SHP77 treated with DMSO at 0.1 percent for 48 hours (cell line): Measurements from ENCODE around the gene HES5.
"Not testable (repeated sequence)": the region's sequence is repeated elsewhere in the genome, so short reads cannot be mapped to it uniquely, and the experiment has no call there.

ENCODE experiments used
- DNase-seq: peaks from one replicate; lab custom pipeline; 2025; lab: John Stamatoyannopoulos, UW

Gene HES5

DNA sequence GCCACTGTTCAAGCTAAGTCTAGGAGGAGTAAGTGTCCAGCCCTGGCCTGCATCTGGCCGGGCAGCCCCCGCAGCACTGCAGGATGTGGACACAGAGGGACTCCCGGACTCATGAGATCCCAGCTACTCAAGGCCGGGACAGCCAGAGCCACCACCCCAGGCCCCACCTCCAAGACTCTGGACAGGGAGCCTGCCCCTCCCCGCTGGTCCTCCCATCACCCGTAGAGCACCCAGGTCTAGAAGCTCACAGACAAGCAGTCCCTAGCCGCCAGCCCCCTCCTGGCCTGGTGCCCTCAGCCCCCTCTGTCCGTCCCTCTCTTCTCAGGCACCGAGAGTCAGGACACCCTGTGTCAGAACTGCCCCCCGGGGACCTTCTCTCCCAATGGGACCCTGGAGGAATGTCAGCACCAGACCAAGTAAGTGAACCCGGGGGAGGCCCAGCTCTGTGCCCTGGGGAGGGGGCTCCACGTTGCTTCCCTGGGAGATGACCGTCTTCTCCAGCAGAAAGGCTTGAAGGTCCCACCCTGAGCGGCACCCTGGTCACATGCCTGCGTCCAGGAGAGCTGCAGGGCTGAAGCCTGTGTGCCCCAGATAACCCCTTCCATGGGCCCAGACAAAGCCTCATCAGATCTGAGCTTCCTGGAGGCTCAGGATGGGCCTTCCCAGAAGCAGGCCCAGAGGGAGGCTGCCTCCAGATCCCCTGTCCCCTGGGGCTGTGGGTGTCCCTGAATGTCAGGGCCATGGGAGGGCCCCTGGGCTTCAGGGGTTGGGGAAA is 30.4 kb upstream of the HES5 start:
- DNase-seq = no peak

DNA sequence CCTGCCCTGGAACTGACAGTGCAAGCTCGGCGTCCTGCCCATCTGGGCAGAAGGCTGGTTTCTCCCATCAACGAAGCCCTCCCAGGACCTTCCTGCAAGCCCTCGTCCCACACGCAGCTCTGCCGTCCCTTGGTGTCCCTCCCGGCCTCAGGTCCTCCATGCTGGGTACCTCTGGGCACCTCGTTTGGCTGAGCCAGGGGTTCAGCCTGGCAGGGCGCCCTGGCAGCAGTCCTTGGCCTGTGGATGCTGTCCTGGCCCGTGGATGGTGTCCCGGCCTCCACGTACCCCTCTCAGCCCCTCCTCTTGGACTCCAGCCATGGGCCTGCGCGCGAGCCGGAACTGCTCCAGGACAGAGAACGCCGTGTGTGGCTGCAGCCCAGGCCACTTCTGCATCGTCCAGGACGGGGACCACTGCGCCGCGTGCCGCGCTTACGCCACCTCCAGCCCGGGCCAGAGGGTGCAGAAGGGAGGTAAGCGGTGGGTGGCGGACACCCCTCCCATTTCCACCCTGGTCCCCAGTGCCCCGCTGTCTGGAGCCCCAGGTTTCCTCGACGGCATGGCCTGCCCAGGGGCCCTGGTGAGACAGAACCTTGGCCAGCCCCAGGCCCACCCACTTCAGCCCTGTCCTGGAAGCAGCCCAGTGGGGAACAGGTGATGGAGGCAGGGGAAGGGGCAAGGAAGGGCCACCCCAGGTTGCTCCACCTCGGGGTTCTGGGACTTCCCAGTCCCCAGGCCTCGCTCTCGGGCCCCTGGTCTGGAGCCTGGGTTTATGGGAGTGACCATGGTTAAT is 29.6 kb upstream of the HES5 start:
- no peak for DNase-seq

DNA sequence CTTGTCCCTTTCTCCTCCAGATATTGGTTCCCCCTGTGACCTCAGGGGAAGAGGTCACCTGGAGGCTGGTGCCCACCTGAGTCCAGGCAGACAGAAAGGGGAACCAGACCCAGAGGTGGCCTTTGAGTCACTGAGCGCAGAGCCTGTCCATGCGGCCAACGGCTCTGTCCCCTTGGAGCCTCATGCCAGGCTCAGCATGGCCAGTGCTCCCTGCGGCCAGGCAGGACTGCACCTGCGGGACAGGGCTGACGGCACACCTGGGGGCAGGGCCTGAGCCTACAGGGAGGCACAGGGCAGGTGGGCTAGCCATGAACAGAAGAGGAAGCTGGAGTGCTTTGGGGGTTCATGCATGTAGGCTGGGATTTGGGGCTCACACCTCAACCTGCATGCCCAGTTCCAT is 28.8 kb upstream of the HES5 start:
- DNase-seq = no peak

DNA sequence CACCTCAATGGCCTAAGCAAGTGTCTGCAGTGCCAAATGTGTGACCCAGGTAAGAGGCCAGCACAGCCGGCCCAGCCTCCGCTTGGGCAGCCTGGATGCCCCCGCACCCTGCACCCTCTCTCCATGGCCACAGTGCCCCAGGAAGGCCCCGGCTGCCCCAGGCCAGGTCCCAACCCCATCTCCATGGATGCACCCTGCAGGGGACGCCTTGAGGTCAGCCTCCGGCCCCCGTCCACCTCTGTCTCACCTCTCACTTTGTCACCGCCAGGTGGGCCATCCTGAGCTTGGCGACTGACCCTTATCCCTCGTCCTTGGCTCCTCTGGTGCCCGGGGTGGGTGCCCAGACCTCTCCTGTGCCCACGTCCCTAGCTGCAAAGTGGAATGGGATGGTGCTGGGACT is 28.4 kb upstream of the HES5 start:
- DNase-seq = no peak

DNA sequence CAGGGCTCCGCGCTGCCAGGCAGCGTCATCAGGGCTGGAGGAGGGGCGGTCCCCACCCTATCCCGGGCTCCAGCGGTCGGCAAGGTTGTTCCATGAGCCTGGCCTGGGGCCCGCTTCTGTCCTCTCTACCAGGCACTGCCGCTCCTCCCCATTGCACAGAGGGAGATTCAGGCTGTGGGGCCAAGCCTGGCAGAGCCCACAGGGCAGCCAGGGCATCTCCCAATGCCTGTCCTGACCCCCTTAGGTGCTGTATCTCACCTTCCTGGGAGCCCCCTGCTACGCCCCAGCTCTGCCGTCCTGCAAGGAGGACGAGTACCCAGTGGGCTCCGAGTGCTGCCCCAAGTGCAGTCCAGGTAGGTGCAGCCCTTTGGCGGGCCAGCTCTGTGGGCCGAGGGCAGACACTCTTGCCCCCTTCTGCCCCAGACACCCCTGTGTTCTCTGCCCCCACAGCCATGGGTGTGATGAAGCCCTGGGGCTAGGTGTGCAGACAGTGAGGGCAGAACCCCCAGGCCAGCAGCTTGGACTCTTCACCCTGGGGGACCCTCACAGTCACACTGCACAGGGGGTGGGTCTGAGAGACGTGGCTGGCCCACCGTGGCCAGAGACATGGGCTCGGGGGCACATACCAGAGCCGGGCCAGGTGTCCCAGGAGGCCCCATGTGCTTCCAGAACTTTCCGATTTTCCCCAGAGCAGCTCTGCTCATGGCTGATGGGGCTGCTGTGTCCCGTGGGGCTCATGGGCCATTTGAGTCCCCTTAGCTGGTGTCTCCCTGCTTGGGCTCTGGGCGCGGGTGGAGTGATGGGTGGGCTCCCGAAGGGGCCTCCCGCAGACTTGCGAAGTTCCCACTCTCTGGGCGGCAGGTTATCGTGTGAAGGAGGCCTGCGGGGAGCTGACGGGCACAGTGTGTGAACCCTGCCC is 27.7 kb upstream of the HES5 start:
- DNase-seq = no peak

DNA sequence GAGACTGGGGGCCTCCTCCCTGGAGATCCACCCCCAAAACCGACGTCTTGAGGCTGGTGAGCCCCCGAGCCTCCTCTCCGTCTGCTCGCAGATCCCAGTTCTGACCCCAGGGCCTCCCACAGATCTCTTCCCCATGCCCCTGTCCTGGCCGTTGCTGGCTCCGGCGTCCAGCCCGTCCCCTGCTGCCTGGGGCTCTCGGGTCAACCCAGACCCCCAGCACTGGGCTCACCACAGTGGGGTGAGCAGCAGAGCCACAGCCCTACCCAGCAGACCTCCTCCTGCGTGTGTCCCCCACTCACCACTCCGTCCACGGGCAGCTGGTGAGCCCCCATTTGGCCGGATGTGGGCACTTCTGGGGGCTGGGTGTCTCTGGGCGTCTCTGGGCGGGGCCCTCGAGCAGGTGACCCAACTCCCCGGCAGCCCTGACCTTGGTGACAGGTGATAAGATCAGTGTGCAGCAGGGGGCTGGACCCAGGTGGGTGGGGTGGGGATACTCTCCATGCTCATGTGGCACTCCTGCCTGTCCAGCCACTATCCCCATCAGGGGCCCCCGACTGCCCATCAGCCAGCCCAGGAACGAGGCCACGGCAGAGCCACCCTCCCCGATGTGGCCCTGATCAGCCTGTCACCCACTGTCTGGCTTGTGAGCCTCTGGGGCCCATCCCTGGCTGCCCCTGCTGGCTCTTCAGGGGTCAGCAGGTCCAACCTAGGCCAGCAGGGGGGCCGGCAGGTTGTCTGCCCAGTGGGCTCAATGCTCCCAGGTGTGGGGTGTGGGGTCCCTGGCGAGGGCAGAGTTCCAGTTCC is 26.8 kb upstream of the HES5 start:
- no peak for DNase-seq

DNA sequence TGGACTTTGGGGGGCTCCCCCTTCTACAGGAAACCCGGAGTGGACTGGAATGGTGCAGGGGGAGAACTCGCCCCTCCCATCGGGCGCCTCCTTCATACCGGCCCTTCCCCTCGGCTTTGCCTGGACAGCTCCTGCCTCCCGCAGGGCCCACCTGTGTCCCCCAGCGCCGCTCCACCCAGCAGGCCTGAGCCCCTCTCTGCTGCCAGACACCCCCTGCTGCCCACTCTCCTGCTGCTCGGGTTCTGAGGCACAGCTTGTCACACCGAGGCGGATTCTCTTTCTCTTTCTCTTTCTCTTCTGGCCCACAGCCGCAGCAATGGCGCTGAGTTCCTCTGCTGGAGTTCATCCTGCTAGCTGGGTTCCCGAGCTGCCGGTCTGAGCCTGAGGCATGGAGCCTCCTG is 26.2 kb upstream of the HES5 start, which contains the start of gene TNFRSF14:
Gene TNFRSF14 (plus strand): TSS at position 95 of the 401 bp plus-strand sequence. CDS start 294 bp downstream, at position 389.
- DNase-seq = no peak

DNA sequence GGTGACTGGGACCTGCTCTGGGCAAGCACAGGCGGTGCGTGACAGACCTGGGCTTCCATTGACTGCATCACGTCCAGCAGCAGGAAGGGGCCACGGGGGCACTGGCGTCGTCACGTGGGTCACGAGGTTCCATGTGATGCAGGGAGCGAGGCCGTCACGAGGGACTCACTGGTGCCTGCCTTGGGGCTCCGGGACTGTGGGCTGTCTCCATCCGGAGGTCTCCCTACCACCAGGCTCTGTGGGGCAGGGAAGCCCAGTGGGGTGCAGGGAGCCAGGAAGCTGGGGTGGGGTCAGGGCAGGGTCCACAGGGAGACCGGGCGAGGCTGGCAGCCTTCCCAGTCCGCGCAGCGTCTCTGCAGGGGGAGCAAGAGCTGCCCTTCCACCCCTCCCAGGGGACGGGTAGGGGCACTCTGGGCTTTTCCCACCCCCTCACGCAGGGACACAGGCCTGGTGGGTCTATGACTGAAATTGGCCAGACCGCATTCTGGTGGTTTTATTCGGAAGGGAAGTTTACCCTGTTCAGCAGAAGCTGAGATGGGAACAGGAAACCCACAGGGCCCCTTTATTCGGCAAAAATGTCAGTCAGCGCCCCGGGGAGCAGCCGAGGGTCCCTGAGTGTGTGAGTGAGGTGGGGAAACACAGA is 25.7 kb upstream of the HES5 start:
- no peak for DNase-seq

DNA sequence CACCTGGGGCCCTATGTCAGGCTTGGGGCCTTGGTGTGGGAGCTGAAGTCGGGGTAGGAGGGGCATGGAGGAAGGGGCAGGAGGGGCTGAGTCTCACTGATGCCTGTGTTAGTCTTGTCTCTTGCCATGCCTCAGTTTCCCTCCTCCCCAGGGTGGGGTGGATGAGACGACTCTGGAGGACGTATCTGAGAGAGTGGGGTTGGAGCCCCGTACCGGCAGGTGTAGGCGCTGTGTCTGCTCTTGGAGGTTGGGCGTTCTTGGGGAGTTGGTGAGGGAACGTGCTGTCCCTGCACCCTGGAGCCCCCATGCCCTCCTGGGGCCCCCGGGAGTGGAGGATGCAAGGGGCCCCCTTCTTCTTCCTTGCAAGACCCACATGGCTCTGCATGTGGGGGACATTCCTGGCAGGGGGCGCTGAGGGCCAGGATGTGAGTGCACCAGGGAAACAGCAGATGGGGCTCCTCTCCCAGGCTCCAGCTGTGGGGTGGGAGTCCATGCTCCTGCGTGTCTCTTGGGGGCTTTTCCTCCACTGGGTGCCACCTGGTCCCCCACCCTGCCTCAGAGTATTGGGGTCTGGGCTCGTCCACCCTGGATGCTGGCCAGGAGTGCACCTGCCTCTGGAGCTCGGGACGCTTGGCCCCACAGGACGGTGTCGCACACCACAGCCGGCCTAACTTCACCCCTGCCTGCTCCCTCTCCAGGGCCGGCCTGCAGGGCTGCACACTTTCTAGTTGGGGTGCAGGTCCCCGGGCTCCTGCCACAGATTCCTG is 24.7 kb upstream of the HES5 start:
- DNase-seq = no peak

DNA sequence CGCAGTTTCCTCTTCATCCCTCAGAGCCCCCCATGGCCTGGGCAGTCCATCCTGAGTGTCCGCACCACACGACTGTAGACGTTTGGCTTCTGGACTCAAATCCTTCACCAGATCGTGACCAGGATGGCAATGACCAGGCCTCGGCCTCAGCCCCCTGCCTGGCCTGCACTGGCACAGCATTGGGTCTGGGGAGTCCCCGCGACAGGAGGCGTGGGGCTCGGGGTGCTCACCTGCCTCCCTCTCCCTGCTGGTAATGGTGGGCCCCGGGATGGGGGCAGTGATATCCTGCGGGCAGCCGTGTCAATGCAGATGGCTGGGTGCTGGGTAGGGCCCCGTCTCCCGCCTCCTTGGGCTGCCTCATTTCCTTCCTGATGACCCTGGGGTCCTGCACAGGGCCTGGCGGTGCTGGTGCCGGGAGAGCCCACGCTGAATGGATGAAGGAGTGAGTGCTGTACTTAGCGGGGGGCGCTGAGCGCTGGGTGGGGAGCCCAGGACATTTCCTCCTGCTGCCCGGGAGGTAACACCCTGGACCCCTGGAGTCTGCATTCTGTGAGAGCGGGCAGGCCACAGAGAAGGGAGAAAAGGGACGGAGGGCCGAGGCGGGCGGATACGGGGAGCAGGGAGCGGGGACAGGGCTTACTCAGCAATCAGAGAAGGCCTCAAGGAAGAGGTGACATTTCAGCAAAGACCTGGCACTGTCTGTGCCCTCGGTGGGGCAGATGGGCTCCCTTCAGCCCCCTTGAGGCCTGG is 24.0 kb upstream of the HES5 start:
- DNase-seq = no peak

DNA sequence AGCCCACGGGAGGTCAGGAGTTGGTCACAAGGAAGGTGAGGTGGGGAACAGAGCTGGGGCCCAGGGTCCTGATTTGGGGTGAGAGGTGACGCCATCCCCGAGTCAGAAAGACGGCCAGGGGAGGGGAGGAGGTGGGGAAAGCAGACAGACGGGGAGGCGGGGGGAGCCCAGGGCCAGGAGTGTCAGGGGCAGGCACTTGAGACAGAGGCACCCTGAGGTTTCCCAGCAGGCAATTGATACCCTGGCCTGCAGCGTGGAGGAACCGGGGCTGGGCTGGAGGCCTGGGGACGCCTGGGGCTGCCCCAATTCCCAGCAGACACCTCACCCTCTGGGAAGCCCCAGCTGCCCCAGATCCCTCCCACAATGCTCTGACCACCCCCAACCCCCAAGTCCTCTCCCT is 23.0 kb upstream of the HES5 start:
- DNase-seq = not testable (repeated sequence)

DNA sequence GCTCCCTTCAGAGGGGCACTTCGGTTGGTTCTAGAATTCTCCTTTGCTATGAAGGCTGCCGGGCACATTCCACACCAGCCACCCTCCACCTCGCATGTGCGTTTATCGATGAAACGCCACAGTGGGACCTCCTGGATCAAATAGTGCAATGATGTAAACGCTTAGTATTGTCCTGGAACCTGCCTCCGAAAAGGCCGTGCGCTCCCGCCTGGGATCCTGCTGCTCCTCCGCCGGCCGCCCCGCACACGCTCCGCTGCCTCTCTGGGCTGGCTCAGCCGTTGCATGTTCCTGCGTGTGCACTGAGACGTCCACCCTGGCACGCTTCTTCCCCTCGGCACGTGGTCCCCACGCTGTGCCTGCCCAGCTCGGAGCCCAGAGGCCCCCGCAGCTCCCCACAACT is 22.1 kb upstream of the HES5 start:
- no peak for DNase-seq

DNA sequence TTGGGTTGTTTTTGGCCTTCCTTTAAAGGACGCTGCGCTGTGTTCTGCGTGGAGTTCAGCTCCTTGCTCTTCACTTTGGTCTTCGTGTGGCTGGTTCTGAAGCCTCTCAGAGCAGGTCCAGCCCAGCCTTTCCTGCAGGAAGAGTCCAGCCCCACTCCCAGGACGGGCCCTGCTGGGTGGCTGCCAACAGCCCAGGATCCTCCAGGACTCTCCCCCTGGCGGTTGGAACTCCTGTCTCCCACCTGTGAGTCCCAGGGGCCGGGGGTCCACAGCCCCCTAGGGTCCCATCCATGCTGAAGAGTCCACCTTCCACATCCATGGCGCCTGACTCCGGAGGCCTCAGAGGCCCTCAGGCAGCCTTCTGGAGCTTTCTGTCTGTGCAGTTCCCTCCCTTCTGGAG is 21.5 kb upstream of the HES5 start:
- not testable (repeated sequence) for DNase-seq

DNA sequence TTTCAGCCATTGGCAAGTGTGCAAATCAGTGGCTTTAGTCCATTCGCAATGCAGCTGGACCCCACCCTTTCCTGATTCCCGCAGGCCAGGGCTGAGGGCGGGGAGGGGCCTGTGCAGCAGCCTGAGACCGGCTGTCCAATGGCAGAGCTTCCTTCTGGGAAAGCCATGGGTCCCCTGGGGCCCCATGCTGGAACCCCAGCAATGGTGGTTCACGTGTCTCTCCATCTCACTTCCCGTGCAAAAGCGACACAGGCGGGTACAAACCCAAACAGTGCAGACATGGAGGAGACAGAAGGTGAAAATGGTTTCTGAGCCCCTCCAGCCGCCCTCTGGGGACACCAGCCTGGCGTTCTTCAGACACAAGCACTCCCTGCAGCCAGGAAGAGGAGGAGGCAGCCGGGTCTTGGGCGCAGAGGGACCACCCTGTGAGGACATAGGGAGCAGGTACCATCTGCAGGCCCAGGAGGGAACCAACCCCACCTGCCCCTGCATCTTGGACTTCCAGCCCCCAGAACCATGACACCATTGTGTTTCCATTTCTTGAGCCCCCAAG is 20.3 kb upstream of the HES5 start:
- not testable (repeated sequence) for DNase-seq

DNA sequence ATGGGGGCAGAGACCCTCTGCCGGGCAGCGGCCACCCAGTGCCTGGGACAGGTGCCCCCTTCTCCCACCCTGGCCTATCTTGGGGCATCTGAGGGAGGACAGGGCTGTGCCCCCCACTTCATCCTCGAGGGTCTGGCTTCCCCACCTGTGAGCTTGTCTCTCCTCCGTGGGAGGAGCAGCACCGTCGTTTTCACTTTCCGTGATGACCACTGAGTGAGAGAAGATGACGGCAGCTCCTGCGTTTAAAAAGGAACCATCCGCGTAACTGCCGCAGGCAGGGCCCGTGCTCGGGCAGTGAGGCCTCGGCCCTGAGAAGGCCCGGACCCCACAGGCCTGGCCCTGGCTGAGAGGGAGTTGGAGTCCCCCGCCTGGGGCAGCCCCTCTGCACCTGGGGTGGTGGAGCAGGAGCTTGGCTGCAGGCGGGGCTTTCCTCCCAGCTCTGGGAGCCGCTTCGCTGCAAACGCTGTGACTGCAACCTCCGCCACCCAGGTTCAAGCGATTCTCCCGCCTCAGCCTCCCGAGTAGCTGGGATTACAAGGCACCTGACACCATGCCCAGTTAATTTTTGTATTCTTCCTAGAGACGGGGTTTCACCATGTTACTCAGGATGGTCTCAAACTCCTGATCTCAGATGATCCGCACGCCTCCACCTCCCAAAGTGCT is 19.4 kb upstream of the HES5 start:
- DNase-seq = not testable (repeated sequence)

DNA sequence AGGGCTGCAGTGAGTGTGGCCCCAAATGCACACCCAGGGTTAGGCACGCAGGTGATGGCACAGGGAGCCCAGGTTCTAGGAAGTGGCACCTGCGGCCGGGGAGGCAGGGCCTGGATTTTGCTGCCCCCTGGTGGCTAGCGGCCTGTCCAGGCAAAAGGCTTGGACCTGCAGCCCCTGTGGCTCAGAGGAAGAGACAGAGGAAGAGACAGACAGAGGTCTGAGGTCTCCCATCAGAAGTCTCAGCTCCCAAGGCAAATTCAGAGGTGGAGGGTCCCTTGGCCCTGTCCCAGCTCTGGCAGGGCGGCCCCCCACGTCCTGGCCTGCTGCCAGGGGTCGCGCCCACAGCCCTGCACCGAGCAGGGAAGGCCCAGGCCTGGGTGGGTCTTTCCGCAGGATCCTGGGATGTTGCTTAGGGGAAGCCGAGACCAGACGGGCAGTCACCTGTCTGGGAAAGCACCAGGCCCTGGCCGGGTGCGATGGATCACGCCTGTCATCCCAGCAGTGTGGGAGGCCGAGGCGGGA is 18.1 kb upstream of the HES5 start:
- DNase-seq = no peak

DNA sequence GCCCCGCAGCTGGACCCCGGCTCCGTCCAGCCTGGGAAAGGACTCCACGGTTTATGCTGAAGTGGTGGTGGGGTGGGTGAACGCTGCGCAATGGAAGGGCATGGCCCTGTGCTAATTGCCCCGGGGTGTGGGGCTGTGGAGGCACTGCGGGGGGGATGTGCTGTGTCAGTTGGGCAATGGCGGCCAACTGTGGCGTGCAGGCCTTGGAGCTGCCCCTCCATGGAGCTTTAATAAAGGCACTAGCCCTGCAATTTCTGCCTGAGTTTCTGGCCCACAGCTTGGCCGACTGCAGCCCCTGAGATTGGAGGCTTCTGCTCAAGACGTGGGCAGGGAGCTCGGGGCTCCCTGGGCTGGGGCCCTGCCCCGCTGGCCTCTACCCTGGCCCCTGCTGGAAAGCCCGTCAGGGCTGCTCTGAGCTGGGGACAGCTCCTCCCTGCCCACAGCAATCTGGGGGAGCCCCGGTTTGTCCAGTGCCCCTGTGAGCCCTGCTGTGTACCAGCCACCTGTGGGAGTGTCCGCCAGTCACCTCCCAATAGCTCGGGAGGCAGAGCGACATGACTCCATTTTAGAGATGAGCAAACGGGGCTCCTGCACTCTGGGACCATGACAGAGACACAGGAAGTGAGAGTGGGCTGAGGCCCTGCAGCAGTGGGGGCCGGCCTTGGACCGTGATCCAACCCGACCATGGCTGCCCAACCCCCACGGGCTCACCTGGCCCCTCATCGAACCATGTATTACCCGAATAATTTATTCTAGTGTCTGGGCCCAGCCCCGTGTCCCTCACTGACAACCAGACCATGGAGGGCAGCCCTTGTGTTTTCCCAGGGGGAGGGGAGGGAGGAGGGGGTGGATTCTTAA is 17.4 kb upstream of the HES5 start:
- DNase-seq = no peak
